Spinal cord (tissue), 10 donors: ENCODE measurements around the gene AMD1. TPM values are rescaled to one million over a fixed set of nuclear protein-coding genes. Genes with fewer than 3 reads are reported as not detected.
"Not testable (repeated sequence)": the region's sequence is repeated elsewhere in the genome, so short reads cannot be mapped to it uniquely, and the experiment has no call there.

ENCODE experiments used
- DNase-seq, 6 donors: peaks; one replicate each; pipeline versions ENCODE4 v3.0.0 to v3.0.0-alpha.2; 2013 to 2015; ENCODE audit warnings: low spot score in 6 of 6, low read depth in 4 of 6
- H3K27ac ChIP-seq: one replicate; pipeline ENCODE4 v1.5.1; 2013; ENCODE audit warnings: low read depth, low read length, control low read depth
- H3K27me3 ChIP-seq: one replicate; pipeline ENCODE4 v1.6.1; 2013; ENCODE audit warnings: low read length; ENCODE audit not compliant: control insufficient read depth, insufficient read depth
- H3K36me3 ChIP-seq: one replicate; pipeline ENCODE4 v1.6.1; 2013; ENCODE audit warnings: low read length; ENCODE audit not compliant: control insufficient read depth, insufficient read depth
- H3K4me1 ChIP-seq: one replicate; pipeline ENCODE4 v1.6.1; 2013; ENCODE audit warnings: low read length; ENCODE audit not compliant: control insufficient read depth, insufficient read depth
- H3K4me3 ChIP-seq: one replicate; pipeline ENCODE4 v1.5.1; 2013; ENCODE audit warnings: low read depth, low read length, control low read depth
- H3K9me3 ChIP-seq: one replicate; pipeline ENCODE4 v1.6.1; 2013; ENCODE audit warnings: low read length; ENCODE audit not compliant: control insufficient read depth, insufficient read depth
- WGBS: methylation state at CpG from one replicate; pipeline ENCODE4 v1.1.5; 2013; ENCODE audit warnings: missing lambda C conversion rate; ENCODE audit not compliant: insufficient coverage; 5-methylcytosine and 5-hydroxymethylcytosine counted together
- long read RNA-seq, 4 donors: transcript quantifications; one replicate each; lab custom pipeline, GENCODE V29; 2026
- polyA plus RNA-seq, 2 donors: library from polyadenylated mRNA; unstranded; fragments of 120-200 nt; gene quantifications; one replicate each; pipeline ENCODE4 v1.2.1, GENCODE V29; 2013; ENCODE audit not compliant: insufficient read length in 2 of 2
- total RNA-seq, 2 donors: library from RNA; depleted of rRNA in 1 of 2; stranded (reverse); fragments of 120-200 nt in 1 of 2; fragments of >200 nt in 1 of 2; gene quantifications; one replicate each; pipeline versions ENCODE4 v1.2.3 to v1.2.4, GENCODE V29; 2013 to 2014
- donor health status: healthy.

AMD1 gene
- total RNA-seq (100 to 1,000 TPM in 1 of 2 donors, 10 to 100 TPM in 1; 72.1 to 108 TPM), polyA plus RNA-seq (10 to 100 TPM; 62.1 to 67.4 TPM)
- long read RNA-seq, donor 1, full-length matches to known transcripts = 15 of 15 reads
- long read RNA-seq, donor 1, partial matches to known transcripts = 0 of 15 reads
- long read RNA-seq, donor 1, other reads (novel, unspliced or antisense) = 0 of 15 reads
- long read RNA-seq, donor 2, transcript AMD1-204 (9 exons, 3,438 nt) = major isoform, 9 of 9 reads
- long read RNA-seq, donor 2, partial matches to known transcripts = 0 of 9 reads
- long read RNA-seq, donor 2, other reads (novel, unspliced or antisense) = 0 of 9 reads
- long read RNA-seq, donor 3, transcript AMD1-204 (9 exons, 3,438 nt) = major isoform, 13 of 14 reads
- long read RNA-seq, donor 3, partial matches to known transcripts = 0 of 14 reads
- long read RNA-seq, donor 3, other reads (novel, unspliced or antisense) = 0 of 14 reads
- long read RNA-seq, donor 4, full-length matches to known transcripts = 12 of 12 reads
- long read RNA-seq, donor 4, partial matches to known transcripts = 0 of 12 reads
- long read RNA-seq, donor 4, other reads (novel, unspliced or antisense) = 0 of 12 reads

DNA sequence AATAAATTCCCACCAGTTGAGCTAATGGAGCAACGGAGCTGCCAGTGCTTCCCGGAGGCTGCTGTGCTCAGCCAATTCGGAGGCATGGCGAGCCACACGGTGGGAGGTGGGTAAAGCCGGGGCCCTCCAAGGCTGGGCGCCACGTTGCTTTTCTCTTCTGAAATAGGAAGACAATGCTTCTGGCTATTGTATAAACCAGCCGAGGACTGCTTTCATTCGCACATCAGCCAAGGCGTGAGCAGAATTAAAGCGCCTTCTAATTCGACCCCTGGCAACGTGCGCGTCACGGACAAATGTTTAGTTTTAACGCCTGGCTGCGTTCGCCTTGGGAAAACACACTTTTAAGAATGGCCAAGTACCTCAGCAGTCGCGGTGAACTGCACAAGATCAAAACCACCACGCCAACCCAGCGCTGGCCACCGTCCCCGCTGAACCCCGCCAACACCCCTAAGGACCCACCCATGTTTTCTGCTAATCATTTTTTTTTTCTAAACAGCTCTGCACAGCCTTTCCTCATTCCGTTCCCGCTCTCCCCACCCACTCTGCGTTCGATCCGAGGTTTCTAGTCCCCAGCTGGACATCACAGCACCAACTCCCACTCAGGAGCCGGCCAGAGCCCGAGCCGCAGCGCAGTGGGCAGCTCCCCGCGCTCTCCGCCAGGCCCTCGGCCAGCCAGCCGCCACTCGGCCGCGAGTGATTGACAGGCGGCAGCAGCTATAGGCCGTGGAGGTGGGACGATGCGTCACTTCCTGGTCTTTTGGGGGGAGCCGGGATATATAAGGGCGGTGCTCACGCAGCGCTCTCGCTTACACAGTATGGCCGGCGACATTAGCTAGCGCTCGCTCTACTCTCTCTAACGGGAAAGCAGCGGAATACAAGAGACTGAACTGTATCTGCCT, at the start of gene AMD1:
Gene AMD1 (plus strand): TSS at position 805 of the 899 bp plus-strand sequence. CDS start 321 bp downstream, outside the sequence.
- H3K4me1 ChIP-seq = peaks cover 15% of the 10 kb centered on the region
- H3K4me3 ChIP-seq = peak within 1 kb of the TSS; percentile 91
- H3K27ac ChIP-seq = peak within 1 kb of the TSS; percentile 97
- H3K27me3 ChIP-seq = no peaks in the 10 kb centered on the region
- peak; percentile 92 to 99 (median 96) for DNase-seq
- WGBS = 0% methylated on average over 55 of the region's 59 CpGs
- no peaks in the 10 kb centered on the region for H3K9me3 ChIP-seq
- no peaks in the 10 kb centered on the region for H3K36me3 ChIP-seq

DNA sequence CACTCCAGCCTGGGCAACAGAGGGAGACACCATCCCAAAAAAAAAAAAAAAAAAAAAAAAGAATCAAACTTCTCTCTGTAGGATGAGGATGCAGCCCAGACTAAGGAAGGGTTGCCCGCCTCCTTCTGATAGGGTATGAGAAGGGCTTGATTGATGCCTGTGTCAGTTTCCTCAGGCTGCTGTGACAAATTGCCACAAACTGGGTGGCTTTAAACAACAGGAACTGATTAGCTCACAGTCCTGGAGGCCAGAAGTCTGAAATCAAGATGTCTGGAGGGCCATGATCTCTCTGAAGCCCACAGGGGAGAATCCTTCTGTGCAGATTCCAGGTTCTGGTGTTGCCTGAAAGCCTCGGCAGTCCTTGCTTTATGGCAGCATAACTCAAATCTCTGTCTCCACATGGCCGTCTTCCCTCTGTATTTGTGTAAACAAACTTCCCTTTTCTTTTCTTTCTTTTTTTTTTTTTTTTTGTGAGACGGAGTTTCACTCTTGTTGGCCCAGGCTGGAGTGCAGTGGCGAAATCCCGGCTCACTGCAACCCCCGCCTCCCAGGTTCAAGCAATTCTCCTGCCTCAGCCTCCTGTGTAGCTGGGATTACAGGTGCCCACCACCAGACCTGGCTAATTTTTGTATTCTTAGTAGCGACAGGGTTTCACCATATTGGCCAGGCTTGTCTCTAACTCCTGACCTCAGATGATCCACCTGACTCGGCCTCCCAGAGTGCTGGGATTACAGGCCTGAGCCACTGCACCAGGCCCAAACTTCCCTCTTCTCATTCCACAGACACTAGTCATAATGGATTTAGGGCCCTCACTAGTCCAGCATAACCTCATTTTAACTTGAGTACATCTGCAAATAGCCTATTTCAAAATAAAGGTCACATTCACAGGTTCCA, 48.1 kb upstream of the AMD1 start:
- Histone ChIP-seq H3K4me3 (no peak overlapping the region), H3K4me1 (no peaks in the 10 kb centered on the region), H3K27me3 (no peaks in the 10 kb centered on the region), H3K36me3 (no peaks in the 10 kb centered on the region), H3K9me3 (no peaks in the 10 kb centered on the region), H3K27ac (no peak overlapping the region)
- 90% methylated on average over 6 of the region's 9 CpGs for WGBS
- no peak for DNase-seq

DNA sequence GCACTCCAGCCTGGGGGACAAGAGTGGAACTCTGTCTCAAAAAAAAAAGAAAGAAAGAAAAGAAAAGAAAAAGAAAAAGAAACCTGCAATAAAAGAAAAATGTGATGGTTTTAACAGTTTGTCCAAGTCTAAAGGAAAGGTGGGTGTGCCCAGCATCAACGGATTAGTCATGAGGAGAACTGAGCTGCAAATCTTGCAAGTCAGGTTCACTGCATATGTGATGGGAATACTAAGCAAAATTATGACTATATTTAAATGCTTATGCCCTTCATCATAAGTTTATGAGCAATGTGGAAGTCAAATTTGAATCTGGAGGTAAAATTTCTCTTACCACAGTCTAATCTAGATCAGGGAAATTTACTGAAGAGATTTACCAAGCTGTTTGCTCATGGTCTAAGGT, 46.2 kb upstream of the AMD1 start:
- Histone ChIP-seq H3K9me3 (no peaks in the 10 kb centered on the region), H3K4me3 (no peak overlapping the region), H3K27me3 (no peaks in the 10 kb centered on the region), H3K27ac (no peak overlapping the region), H3K36me3 (no peaks in the 10 kb centered on the region), H3K4me1 (no peaks in the 10 kb centered on the region)
- WGBS = no CpG with 5 or more reads among the region's 1 CpG
- peak in 1 of 6 donors; percentile 21 for DNase-seq

DNA sequence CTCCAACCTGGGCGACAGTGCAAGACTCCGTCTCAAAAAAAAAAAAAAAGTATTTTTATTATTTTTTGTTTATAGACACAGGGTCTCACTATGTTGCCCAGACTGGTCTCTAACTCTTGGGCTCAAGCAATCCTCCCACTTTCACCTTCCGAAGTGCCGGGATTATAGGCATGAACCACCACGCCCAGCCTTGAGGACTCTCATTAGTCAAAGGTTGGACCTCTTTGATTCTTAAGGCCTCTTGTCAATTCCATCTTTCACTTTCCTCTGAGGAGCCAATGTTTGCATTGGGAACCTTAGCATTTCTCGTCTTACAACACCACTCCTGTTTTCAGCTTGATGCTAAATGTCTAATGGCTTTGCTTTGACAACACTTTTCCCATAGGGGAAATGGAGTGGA, 43.2 kb upstream of the AMD1 start:
- Histone ChIP-seq H3K9me3 (no peaks in the 10 kb centered on the region), H3K4me3 (no peak overlapping the region)
- no peak for DNase-seq

DNA sequence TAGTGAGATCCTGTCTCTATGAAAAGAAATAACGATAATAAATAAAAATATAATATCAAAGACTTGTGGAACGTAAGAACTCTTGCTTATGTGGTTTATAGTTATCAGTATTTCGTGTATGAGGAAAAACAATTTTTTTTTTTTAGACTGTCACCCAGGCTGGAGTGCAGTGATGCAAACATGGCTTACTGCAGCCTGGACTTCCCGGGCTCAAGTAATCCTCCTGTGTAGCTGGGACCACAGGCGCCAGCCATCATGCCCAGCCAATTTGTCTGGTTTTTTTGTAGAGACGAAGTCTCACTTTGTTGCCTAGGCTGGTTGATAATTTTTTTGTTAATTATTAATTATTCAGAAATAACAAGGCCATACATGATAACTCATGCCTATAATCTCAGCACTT, 40.8 kb upstream of the AMD1 start:
- Histone ChIP-seq H3K27me3 (no peaks in the 10 kb centered on the region), H3K4me1 (no peaks in the 10 kb centered on the region), H3K4me3 (no peak overlapping the region), H3K9me3 (no peaks in the 10 kb centered on the region), H3K27ac (no peak overlapping the region), H3K36me3 (no peaks in the 10 kb centered on the region)
- no peak for DNase-seq
- WGBS = 88% methylated on average over 2 of the region's 6 CpGs

More for the DNA sequence above, 43.2 kb upstream of the AMD1 start:
- no peak overlapping the region for H3K27ac ChIP-seq
- H3K4me1 ChIP-seq = no peaks in the 10 kb centered on the region
- WGBS = 100% methylated on average over 3 of the region's 6 CpGs
- no peaks in the 10 kb centered on the region for H3K36me3 ChIP-seq
- no peaks in the 10 kb centered on the region for H3K27me3 ChIP-seq

DNA sequence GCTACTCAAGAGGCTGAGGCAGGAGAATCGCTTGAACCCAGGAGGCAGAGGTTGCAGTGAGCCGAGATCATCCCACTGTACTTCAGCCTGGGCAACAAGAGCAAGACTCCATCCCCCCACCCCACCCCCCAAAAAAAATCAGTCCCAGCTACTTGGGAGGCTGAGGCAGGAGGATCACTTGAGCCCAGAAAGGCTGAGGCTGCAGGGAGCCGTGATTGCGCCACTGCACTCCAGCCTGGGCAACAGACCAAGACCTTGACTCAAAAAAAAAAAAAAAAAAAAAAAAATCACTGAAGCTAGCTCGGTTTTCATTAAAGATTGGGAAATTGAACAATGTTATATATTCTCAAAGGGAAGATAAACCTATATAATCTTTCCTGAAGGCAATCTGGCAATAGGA, 38.8 kb upstream of the AMD1 start:
- not testable (repeated sequence) for H3K4me1 ChIP-seq, DNase-seq, H3K9me3 ChIP-seq, H3K27ac ChIP-seq, H3K27me3 ChIP-seq, H3K4me3 ChIP-seq, H3K36me3 ChIP-seq
- WGBS = no CpG with 5 or more reads among the region's 5 CpGs

DNA sequence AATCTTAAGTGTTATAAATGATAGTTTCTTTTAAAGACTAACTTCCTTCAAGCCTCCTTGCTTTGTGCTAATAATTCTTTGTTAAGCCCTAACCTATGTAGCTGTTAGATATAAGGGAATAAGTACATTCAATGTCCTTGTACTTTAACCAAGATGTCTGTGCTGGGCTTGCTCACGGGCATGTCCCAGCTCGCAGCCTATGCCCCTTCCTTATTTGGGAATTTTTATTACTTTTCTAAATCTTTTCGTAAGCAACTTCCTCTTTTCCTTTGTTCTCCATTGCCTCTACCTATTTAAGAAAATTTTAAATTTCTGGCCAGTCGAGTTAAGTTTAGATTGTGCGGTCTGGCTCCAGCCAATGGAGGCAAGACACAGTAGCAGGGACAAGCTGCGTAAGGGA, 33.3 kb upstream of the AMD1 start:
- no peak for DNase-seq
- Histone ChIP-seq H3K27me3 (no peaks in the 10 kb centered on the region), H3K9me3 (no peaks in the 10 kb centered on the region), H3K4me3 (no peak overlapping the region), H3K4me1 (no peaks in the 10 kb centered on the region), H3K27ac (no peak overlapping the region), H3K36me3 (no peaks in the 10 kb centered on the region)
- WGBS = no CpG with 5 or more reads among the region's 6 CpGs

DNA sequence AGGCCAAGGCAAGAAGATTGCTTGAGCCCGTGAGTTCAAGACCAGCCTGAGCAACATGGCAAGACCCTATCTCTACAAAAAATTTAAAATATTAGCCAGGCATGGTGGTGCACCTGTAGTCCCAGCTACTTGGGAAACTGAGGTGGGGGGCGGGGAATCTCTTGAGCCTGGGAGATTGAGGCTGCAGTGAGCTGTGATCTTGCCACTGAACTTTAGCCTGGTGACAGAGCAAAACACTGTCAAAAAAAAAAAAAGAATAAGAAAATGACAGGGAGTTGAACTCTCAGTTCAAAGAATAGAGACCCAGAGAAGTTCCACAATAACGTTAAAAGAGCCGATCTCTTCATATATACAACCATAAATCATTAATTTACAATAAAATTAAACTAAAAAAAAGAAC, 24.8 kb upstream of the AMD1 start:
- WGBS = 80% methylated on average over 1 of the region's 4 CpGs
- Histone ChIP-seq H3K36me3 (no peaks in the 10 kb centered on the region), H3K4me3 (no peak overlapping the region), H3K9me3 (no peaks in the 10 kb centered on the region), H3K27ac (no peak overlapping the region), H3K4me1 (no peaks in the 10 kb centered on the region), H3K27me3 (no peaks in the 10 kb centered on the region)
- DNase-seq = no peak

DNA sequence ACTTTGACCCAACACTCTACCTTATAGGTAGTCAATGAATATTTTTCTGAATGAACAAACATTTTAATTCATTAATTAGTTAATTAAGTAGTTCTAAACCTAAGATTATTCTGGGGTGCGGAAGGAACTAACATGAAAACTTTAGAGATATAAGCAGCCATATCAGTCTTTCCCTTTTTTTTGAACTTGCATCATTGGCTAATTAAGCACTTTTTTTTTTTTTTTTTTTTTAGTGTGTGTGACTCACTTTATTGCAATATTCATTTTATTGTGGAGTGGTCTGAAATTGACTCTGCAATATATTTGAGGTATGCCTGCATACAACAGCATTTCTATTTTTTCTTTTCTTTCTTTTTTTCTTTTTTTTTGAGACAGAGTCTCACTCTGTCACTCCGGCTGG, 21.8 kb upstream of the AMD1 start:
- Histone ChIP-seq H3K4me3 (no peak overlapping the region), H3K27me3 (no peaks in the 10 kb centered on the region), H3K4me1 (no peaks in the 10 kb centered on the region), H3K36me3 (no peaks in the 10 kb centered on the region), H3K9me3 (no peaks in the 10 kb centered on the region), H3K27ac (no peak overlapping the region)
- WGBS = 100% methylated on average over 1 of the region's 2 CpGs
- no peak for DNase-seq
